Lung (tissue), 12 donors: ENCODE data around the gene FBF1. TPM values are rescaled to one million over a fixed set of nuclear protein-coding genes. Genes with fewer than 3 reads are reported as not detected.
A peak's percentile ranks its signal among the peaks of the same experiment; 100 is the strongest.

Experiments used
- ATAC-seq: fragments of 200-7000 bp; cut with Tn5 transposase; one replicate; pipeline ENCODE4 v1.9.1; 2020; ENCODE audit warnings: moderate number of reproducible peaks; ENCODE audit not compliant: insufficient read depth, low FRiP score
- DNase-seq, 3 donors: peaks; one replicate each; pipeline ENCODE4 v3.0.0-alpha.2; 2013 to 2017
- H3K27ac ChIP-seq, 2 donors: one replicate each; pipeline ENCODE4 v1.5.1; 2013; ENCODE audit warnings: mild to moderate bottlenecking in 2 of 2, moderate library complexity in 2 of 2, control low read depth in 1 of 2, inconsistent platforms in 1 of 2, low read depth in 1 of 2, low read length in 1 of 2
- H3K27me3 ChIP-seq, 3 donors: one replicate each; pipeline ENCODE4 v1.5.1; 2013; ENCODE audit warnings: low read length in 2 of 3; ENCODE audit not compliant: control insufficient read depth in 3 of 3, insufficient read depth in 3 of 3
- H3K36me3 ChIP-seq, 4 donors: one replicate each; pipeline ENCODE4 v1.5.1; 2013; ENCODE audit warnings: low read length in 4 of 4, mild to moderate bottlenecking in 1 of 4, moderate library complexity in 1 of 4; ENCODE audit not compliant: control insufficient read depth in 4 of 4, insufficient read depth in 4 of 4
- H3K4me1 ChIP-seq, 5 donors: one replicate each; pipeline ENCODE4 v1.5.1; 2013; ENCODE audit warnings: low read length in 5 of 5, mild to moderate bottlenecking in 2 of 5, moderate library complexity in 1 of 5; ENCODE audit not compliant: control insufficient read depth in 5 of 5, insufficient read depth in 5 of 5
- H3K4me3 ChIP-seq: one replicate; pipeline ENCODE4 v1.5.1; 2013; ENCODE audit warnings: mild to moderate bottlenecking, control low read depth, moderate library complexity
- H3K9ac ChIP-seq, 2 donors: one replicate each; pipeline ENCODE4 v1.5.1; 2013; ENCODE audit warnings: low read length in 2 of 2, control low read depth in 1 of 2; ENCODE audit not compliant: insufficient read depth in 1 of 2
- H3K9me3 ChIP-seq, 4 donors: one replicate each; pipeline ENCODE4 v1.5.1; 2013; ENCODE audit warnings: low read length in 3 of 4, mild to moderate bottlenecking in 1 of 4, moderate library complexity in 1 of 4; ENCODE audit not compliant: control insufficient read depth in 4 of 4, insufficient read depth in 3 of 4
- CTCF ChIP-seq: IDR thresholded peaks from 2 replicates; pipeline ENCODE4 v1.5.1; 2012; ENCODE audit warnings: mild to moderate bottlenecking; ENCODE audit errors: control extremely low read depth, extremely low read depth
- WGBS, 2 donors: extraction: QIAGEN DNeasy Blood & Tissue Kit; methylation state at CpG; one replicate each; pipeline ENCODE4 v1.1.7; 2013; 5-methylcytosine and 5-hydroxymethylcytosine counted together
- polyA plus RNA-seq, 2 donors: library from polyadenylated mRNA; stranded (reverse); fragments of 200-250 nt; gene quantifications; one replicate each; pipeline ENCODE4 v1.2.1, GENCODE V29; 2013
- total RNA-seq, 2 donors: library from RNA; depleted of rRNA in 1 of 2; stranded (reverse); fragments of >200 nt in 1 of 2; gene quantifications; one replicate each; pipeline ENCODE4 v1.2.1, GENCODE V29; 2014 to 2021
- donor health status: control.
- donor health status: control.
- donor health status: Bipolar disorder and iron deficiency.
- donor health status: healthy.
- donor health status: DM: yes; HTN: yes; CAD: no.

The FBF1 gene
- total and polyA plus RNA-seq, 4 donors = 4.6 to 18.7 (median 13.1) TPM

GRCh38 chr17:75933808-75934207, 7.0 kb downstream of the FBF1 start:
- Histone ChIP-seq H3K4me3 (no peak overlapping the region), H3K9ac (no peak overlapping the region), H3K36me3 (peaks cover 0 to 1% (median 0%) of the 10 kb centered on the region in 4 donors), H3K27me3 (no peaks in the 10 kb centered on the region), H3K27ac (no peak overlapping the region), H3K9me3 (no peaks in the 10 kb centered on the region), H3K4me1 (peaks cover 0 to 5% (median 0%) of the 10 kb centered on the region in 5 donors)
- WGBS, 2 donors = 81 to 87% methylated on average over 4 of the region's 4 CpGs
- DNase-seq (peak; percentile 66 to 91 (median 89)), ATAC-seq (no peak)
- no peak for TF ChIP-seq CTCF

- no peaks in the 10 kb centered on the region for H3K9me3 ChIP-seq
- no peak for TF ChIP-seq CTCF
- no peak overlapping the region for H3K27ac ChIP-seq
- WGBS, 2 donors = 93 to 98% methylated on average over 5 of the region's 5 CpGs
- no peak for ATAC-seq
- H3K4me3 ChIP-seq = no peak overlapping the region
- no peak overlapping the region for H3K9ac ChIP-seq
- H3K36me3 ChIP-seq = peaks cover 0 to 1% (median 0%) of the 10 kb centered on the region in 4 donors
- H3K4me1 ChIP-seq = peaks cover 0 to 5% (median 0%) of the 10 kb centered on the region in 5 donors
- no peaks in the 10 kb centered on the region for H3K27me3 ChIP-seq
- DNase-seq = no peak
These were observed 8.0 kb downstream of the FBF1 start for GRCh38 chr17:75932852-75933251.

GRCh38 chr17:75931062-75931461, 9.8 kb downstream of the FBF1 start:
- DNase-seq (no peak), ATAC-seq (no peak)
- no peak overlapping the region for H3K4me3 ChIP-seq
- H3K4me1 ChIP-seq = peaks cover 0 to 5% (median 0%) of the 10 kb centered on the region in 5 donors
- 92% methylated on average over 4 of the region's 4 CpGs for WGBS, 2 donors
- TF ChIP-seq CTCF = no peak
- no peaks in the 10 kb centered on the region for H3K9me3 ChIP-seq
- H3K36me3 ChIP-seq = peaks cover 0 to 1% (median 0%) of the 10 kb centered on the region in 4 donors
- H3K27ac ChIP-seq = no peak overlapping the region
- H3K27me3 ChIP-seq = no peaks in the 10 kb centered on the region
- no peak overlapping the region for H3K9ac ChIP-seq
